CD4-positive, alpha-beta T cell treated with Interleukin-4 for 4 hours (primary cell): Measurements from ENCODE around the gene CBL.
"Not testable (repeated sequence)": the region's sequence is repeated elsewhere in the genome, so short reads cannot be mapped to it uniquely, and the experiment has no call there.

Experiments used
- DNase-seq: peaks from one replicate; pipeline ENCODE4 v3.0.0-alpha.2; 2020

CBL gene

DNA sequence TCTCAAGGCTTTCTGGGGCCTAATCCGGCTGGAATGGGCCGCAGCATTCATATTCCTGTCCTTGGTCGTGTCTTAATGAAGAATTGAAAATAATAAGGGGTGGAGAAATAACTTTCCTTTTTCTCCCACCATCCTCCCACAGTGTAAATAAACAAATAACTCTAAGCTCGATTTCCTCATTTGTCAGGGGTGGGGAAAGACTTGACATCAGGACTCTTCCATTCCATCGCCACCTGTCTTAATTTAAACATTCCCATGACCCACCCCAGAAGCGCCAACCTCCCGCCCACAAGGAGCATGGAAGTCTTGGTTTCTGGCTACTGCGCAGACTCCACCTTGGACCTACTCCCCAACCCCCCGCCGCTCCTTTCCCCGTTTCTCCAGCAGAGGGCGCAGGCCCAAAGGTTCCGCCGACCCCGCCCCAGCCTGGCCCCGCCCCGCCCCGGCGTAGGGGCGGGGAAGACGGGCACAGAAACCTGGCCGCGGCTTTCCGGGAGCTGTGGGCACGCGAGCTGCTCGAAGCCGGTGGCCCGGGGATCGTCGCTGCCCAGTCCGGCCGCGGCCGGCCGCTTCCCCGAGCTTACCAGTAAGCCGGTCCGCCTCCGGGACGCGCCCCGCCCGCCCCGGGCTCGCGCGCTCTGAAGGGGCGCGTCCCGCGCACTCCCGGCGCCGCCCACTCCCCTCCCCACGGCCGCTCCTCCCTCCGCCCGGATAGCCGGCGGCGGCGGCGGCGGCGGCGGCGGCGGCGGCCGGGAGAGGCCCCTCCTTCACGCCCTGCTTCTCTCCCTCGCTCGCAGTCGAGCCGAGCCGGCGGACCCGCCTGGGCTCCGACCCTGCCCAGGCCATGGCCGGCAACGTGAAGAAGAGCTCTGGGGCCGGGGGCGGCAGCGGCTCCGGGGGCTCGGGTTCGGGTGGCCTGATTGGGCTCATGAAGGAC, at the start of gene CBL:
Gene CBL (plus strand): TSS at position 766 of the 937 bp plus-strand sequence. CDS start 79 bp downstream, at position 845.
- DNase-seq, result peak; percentile 91

DNA sequence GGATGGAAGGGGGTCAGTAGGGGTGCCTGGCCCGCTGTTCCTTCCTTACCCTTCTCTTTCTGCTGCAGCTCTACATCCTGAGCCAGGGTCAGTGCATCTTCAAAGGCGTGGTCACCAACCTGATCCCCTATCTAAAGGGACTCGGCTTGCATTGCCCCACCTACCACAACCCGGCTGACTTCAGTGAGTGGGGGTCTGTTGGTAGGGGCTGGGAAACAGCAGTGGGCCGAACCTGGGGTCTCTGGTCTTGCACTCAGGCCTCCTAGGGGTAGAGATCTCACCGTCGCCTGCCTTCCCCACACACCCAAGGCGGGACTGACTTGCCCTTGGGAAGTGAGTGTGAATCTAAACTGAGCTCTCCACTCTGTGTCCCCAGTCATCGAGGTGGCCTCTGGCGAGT, 49.6 kb upstream of the CBL start:
- DNase-seq, result no peak

DNA sequence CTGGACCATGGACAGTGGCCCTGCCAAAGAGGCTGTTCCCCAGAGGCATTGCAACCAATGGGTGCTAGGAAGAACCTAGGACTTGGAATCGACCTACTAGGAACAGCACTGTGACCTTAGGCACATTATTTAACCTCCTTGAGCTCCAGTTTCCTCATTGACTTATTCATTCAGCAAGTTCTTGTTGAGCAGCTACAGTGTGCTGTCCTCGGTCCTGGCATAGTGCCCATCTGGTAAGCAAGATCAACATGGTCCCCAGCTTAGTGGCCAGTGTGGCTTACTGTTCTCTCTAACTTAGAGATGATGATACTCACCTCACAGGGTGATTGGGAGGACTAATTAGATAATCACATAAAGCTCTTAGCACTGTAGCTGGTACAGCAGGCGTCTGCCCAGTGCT, 49.1 kb upstream of the CBL start:
- no peak for DNase-seq

DNA sequence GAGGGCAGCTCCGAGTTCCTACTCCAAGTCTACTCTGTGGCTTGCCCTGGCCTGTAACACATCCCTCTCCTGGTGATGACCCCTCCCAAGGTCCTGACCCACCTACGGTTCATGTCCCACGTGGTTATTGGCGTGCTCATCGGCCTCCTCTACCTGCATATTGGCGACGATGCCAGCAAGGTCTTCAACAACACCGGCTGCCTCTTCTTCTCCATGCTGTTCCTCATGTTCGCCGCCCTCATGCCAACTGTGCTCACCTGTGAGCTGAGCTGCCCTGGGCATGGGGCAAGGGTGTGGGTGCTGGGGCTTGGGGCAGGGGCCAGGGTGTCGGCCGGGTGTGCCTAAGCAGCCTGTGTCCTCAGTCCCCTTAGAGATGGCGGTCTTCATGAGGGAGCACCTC, 47.7 kb upstream of the CBL start:
- no peak for DNase-seq

DNA sequence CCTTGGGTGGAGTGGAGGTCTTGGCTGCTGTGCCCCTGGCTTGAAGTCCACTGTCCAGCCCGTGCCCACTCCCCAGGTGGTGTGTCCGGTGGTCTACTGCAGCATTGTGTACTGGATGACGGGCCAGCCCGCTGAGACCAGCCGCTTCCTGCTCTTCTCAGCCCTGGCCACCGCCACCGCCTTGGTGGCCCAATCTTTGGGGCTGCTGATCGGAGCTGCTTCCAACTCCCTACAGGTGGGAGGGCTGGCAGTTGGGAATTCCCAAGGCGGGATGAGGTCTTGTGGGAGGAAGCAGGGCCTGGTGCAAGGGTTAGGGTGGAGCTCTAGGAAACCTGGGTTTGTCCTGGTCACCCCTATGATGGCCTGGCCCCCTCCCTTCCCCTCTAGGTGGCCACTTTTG, 46.0 kb upstream of the CBL start:
- DNase-seq, result no peak

DNA sequence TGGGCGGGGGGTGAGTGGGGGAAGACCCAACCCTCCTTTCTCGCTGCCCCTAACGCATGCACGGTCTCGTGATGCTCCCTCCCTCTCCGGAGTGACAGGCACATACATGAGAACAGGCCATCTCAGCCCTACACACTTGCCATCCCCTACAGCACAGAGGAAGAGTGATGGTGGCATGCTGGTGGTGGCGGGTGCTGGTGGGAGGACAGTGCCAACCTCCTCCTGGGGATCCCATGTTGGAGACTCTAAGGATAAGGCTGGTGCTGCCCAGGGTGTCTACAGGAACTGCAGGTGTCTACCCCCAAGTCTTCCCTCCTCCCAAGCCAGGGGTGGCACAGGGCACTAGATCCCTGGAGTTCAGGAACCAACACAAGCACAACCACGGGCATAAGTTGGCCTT, 44.3 kb upstream of the CBL start:
- no peak for DNase-seq

DNA sequence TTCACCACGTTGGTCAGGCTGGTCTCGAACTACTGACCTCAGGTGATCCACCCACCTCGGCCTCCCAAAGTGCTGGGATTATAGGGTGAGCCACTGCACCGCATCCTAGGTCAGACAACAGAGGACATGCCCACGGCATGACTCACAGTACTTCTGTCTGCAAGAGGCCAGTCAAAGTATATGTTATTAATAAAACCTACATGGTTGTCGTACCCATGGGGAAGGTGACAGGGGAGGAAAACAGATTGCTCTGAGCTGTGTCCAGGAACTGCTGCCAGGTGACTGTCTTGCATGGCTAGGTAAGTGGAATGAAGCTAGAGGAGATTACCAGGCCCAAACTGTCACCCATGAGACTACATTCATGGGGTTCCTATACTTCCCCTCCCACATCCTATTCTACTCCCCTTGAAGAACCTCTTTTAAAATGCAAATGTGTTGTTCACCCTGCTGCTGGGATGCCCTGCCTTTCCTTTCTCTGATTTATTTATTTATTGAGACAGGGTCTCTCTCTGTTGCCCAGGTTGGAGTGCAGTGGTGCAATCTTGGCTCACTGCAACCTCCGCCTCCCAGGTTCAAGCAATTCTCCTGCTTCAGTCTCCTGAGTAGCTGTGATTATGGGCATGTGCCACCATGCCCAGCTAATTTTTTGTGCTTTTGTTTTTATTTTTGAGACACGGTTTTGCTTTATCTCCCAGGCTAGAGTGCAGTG, 39.6 kb upstream of the CBL start:
- no peak for DNase-seq

DNA sequence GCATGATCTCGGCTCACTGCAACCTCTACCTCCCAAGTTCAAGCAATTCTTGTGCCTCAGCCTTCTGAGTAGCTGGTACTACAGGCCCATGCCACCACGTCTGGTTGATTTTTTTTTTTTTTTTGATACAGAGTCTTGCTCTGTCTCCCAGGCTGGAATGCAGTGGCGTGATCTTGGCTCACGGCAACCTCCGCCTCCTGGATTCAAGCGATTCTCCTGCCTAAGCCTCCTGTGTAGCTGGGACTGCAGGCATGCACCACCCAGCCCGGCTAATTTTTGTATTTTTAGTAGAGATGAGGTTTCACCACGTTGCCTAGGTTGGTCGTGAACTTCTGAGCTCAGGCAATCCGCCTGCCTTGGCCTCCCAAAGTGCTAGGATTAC, 39.1 kb upstream of the CBL start:
- DNase-seq, result not testable (repeated sequence)

DNA sequence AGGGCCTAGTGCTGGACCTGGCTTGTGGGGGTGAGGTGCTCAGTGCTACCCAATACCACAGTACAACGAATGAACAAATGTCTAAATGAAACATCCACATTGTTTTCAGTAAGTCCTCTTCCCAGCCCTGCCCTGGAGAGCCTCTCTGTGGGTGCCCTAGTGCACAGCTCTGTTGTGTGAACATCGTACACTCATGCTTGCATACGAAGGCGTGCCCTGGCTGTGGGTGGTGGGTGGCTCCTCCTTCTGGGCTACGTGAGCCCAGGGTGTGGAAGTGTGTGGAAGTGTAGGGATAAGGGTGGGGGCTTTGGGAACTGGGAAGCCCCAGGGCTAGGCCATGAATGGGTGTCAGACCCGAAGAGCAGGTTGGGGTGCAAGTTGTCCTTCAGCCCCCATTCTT, 38.2 kb upstream of the CBL start:
- DNase-seq, result no peak

DNA sequence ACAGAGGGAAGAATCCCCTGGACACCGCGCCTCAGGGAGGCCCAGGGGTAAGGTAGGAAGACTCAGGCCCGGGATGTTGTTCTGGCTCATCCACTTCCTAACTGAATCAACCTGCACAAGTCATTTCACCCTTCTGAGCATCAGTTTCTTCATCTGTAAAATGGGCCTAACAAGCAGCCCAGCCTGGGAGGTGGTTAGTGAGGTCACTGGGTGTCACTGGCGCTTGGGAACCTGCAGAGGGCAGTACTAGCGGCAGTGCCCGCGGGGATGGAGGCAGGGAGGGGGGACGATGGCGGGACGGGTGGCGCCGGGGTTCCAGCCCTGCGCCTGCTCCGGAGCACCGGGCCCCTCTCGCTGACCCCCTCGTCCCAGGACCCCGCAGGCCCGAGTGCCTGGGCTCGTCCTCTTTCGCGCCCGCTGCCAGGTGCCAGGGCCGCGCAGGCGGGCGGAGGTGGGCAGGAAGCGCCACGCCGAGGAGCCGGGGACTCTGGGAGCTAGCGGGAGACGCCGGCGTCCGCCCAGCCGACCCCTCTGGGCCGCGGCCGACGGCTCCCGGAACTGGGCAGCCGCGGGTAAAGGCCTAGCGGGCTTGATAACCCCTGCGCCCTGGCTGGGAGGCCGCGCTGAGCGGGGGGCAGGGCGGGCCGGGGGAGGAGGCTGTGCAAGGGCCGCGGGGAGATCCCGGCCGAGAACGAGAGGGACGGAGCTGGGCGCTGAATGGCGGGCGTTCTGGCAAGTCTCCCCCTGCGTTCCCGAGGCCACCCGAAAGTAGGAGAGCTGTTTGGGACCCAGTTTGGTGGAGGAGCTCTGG, 37.5 kb upstream of the CBL start, which contains the start of gene NLRX1:
Gene NLRX1 (plus strand): TSS at position 255 of the 811 bp plus-strand sequence. CDS start 2,679 bp downstream, outside the sequence.
- peak; percentile 81 for DNase-seq

DNA sequence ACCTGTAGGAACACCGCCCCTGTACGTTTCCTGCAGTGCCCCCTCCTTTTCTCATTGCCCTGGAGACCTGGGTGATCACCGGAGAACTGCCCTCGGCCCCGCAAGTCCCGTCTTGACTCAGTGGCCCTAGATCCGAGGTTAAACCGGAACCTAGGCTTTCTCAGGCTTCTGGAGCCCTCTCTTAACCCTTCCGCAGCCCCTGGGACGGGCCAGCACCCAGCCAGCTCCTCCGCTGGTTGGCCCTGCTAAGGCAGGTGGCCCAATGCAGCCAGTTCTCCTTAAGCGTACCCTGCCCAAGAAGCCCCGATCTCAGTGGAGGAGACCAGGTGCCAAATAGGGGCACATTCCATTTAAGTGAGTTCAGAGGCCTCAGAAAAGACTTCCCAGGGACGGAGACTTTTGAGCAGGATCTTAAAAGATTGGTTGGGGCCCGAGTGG, 36.8 kb upstream of the CBL start:
- DNase-seq, result no peak

DNA sequence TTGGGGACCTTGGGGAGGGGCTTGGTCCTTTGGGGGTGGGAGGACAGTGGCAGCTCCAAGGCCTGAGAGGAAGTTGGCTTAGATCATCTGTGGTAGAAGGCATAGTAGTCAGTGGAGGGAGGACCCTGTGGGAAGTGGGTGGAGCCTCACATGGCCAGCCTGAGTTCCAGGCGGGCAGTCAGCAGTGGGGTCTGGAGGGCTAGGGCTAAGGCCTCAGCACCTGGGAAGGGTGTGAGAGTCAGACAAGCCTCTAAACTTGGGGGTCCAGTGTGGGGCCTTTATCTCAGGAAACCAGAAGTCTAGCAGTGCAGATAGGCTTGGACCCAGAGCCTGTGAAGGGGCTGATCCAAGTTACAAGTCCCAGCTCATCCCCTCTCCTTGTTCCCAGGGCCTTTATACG, 33.6 kb upstream of the CBL start:
- DNase-seq, result no peak

DNA sequence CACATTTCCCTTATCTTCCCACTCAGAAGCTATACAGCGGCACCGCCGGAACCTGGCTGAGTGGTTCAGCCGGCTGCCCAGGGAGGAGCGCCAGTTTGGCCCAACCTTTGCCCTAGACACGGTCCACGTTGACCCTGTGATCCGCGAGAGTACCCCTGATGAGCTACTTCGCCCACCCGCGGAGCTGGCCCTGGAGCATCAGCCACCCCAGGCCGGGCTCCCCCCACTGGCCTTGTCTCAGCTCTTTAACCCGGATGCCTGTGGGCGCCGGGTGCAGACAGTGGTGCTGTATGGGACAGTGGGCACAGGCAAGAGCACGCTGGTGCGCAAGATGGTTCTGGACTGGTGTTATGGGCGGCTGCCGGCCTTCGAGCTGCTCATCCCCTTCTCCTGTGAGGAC, 32.7 kb upstream of the CBL start:
- no peak for DNase-seq

DNA sequence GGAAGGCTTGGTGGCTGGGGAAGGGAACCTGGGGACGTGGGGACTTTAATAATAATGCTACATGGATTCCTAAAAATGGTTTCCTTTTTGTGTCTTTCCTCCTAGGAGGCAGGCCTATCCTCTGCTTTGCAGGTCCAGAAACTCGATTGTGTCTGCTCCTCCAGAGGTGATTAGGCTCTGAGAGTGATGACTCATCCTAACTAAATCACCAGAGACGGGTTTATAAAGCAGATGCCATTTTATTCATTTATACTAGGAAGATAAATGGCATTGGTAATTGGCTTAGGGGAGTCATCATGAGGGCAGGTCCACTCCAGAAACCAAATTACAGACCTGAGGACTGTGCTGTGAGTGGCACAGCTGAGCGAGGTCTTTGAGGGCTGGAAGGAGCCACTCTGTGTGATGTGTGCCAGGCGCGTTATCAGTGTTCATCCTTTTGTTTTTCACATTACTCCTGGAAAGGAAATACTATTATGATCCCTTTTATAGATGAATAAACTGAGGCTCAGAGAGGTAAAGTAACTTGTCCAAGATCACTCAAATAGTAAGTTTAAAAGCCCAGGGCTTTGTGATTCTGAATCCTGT, 30.6 kb upstream of the CBL start:
- DNase-seq, result no peak

DNA sequence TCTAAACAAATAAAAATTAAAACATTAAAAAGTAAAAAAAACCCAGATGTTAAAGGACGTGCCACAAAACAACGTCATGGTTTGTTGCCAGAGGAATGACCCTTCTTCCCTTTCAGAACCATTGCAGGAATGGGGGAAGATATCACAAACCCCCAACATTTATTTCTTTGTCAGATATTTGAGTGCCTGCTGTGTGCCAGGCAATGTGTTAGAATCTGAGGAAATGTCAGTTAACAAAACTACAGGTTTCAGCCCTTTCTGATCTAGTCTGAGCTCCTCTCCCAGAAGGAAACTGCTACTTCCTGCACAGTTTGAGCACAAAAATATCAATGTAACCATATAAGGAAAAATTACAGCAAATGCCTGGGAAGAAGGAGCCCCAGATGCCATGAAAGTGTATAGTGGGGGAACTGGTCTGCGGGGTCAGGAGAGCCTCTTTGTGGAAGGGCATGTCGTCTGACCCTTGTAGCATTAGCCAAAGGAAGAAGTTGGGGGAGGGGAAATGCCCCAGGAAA, 27.9 kb upstream of the CBL start:
- DNase-seq, result no peak

DNA sequence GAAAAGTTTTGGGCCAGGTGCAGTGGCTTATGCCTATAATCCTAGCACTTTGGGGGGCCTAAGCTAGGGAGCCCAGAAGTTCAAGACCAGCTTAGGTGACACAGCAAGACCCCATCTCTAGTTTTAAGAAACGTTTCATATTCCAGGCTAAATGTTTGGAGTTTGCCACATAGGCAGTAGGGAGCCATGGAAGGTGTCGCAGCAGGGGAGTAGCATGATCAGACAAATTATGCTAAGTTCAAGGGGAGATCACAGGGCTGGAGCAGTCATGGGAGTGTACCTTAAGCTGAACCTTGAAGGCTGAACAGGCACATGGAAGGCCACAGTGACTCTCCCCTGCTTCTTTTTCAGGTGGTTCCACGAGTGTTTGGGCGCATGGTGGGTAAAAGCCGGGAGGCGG, 26.8 kb upstream of the CBL start:
- no peak for DNase-seq

DNA sequence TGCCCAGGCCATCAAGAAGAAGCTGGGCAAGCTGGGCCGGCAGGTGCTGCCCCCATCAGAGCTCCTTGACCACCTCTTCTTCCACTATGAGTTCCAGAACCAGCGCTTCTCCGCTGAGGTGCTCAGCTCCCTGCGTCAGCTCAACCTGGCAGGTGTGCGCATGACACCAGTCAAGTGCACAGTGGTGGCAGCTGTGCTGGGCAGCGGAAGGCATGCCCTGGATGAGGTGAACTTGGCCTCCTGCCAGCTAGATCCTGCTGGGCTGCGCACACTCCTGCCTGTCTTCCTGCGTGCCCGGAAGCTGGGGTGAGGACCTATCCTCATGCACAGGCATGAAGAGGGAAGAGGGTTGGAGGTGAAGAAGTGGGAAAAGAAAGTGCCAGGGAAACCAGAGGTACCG, 26.2 kb upstream of the CBL start:
- DNase-seq, result no peak

DNA sequence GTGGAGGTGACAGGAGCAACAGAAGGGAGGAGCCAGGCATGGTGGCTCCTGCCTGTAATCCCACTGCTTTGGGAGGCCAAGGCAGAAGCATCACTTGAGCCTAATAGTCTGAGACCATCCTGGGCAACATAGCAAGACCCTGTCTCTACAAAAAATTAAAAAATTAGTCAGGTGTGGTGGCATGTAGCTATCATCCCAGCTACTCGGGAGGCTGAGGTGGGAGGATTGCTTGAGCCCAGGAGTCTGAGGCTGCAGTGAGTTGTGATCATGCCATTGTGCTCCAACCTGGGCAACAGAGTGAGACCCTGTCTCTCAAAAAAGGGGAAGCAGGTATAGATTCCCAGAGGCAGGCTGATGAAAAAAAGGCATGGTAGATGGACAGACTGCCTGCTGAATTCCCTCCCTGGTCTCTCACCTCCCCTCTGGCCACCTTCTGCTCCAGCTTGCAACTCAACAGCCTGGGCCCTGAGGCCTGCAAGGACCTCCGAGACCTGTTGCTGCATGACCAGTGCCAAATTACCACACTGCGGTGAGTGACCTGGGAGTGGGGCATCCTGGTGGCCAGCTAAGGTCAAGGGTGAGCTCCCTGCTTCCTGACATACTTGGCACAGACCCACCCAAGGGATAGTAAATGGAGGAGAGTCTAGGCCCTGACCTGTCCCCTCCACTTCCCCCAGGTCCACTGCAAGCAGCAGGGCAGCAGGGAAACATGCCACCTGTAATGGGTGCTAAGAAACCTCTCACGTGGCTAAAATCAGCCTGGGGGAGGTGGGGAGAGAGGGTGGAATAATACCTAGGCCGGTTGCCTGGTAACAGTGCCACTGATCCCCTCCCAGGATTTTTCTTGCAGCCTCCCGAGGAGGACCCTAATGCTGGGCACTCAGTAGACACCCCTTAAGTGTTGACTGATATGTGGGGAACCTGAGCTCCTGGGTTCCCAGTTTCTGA, 25.1 kb upstream of the CBL start:
- DNase-seq, result no peak

DNA sequence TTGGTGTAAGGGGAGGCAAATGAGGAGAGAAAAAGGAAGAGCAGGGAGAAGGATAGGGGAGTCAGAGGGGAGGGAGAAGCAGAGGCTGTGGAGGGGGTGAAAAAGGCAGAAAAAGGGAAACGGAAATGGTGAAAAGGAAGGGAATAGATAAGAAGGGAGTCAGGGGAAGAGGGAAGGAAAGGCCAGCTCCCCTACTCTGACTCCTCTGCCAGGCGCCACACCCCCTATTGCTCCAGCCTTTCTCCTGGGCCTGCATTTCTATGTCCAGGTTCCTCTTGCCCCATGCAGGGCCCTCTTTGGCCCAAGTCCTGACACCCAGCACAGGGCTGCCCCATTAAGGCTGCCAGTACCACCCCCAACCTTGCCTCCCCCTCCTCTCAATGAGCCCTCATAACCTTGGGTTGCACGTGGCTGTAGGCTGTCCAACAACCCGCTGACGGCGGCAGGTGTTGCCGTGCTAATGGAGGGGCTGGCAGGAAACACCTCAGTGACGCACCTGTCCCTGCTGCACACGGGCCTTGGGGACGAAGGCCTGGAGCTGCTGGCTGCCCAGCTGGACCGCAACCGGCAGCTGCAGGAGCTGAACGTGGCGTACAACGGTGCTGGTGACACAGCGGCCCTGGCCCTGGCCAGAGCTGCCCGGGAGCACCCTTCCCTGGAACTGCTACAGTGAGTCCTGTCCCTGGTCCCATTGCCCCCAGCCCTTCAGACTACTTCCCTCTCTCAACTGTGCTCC, 24.3 kb upstream of the CBL start:
- DNase-seq, result no peak

DNA sequence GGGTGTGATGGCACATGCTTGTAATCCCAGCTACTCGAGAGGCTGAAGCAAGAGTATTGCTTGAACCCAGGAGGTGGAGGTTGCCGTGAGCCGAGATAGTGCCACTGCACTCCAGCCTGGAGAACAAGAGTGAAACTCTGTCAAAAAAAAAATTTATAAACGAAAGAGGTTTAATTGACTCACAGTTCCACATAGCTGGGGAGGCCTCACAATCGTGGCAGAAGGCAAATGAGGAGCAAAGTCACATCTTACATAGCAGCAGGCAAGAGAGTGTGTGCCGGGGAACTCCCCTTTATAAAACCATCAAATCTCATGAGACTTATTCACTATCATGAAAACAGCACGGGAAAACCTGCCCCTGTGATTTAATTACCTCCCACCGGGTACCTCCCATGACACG, 21.7 kb upstream of the CBL start:
- not testable (repeated sequence) for DNase-seq
